Fibroblast of skin of right quadriceps (primary cell): ENCODE data around the gene ACAT2.
"Not testable (repeated sequence)": the region's sequence is repeated elsewhere in the genome, so short reads cannot be mapped to it uniquely, and the experiment has no call there.

Experiments used
- DNase-seq: peaks from one replicate; pipeline ENCODE4 v3.0.0-alpha.2; 2013

The ACAT2 gene

DNA sequence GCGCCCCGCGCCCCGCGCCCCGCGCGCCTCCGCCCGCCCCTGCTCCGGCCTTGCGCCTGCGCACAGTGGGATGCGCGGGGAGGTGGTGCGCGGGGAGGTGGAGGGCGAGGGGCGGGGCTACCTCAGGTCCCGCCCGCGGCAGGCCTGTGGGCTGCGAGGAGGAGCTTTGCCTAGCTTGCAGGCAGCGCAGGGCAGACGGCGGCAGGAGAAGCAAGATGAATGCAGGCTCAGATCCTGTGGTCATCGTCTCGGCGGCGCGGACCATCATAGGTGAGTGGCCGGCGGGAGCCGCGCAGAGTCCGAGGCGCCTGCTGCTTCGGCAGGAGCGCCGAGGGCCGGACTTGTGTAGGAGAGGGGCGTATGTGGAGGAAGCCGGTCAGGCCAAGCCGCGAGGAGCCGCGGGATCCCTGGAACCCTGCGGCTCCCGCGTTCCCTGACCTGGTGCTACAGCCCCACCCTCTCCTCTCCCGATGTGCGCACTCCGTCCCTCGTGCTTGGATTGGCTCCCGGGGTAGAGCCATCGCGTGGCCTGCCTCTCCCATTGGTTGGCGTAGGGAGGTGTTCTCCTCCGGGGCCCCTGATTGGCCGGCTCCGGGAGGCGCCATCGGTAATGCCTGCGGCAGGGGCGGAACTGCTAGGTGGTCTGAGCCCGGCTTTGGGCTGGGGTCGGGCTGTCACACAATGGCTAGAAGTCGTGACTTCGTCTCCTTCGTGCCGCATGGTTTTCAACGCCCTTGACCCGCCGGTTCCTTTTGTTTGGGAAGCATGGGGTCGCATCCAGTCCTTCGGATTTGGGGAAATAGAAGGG lies at the start of gene ACAT2:
TSS of gene ACAT2 (plus strand) at position 173 of the 808 bp plus-strand sequence. CDS start at position 216, 43 bp downstream.
- peak; percentile 95 for DNase-seq

GRCh38 chr6:159712389-159712788 lies 49.5 kb upstream of the ACAT2 start:
- DNase-seq: not testable (repeated sequence)

- no peak for DNase-seq
Measured at GRCh38 chr6:159713984-159714383, 47.9 kb upstream of the ACAT2 start.

- no peak for DNase-seq
Measured at GRCh38 chr6:159714404-159714803, 47.4 kb upstream of the ACAT2 start.

GRCh38 chr6:159715166-159715565 lies 46.7 kb upstream of the ACAT2 start:
- DNase-seq: no peak

DNA sequence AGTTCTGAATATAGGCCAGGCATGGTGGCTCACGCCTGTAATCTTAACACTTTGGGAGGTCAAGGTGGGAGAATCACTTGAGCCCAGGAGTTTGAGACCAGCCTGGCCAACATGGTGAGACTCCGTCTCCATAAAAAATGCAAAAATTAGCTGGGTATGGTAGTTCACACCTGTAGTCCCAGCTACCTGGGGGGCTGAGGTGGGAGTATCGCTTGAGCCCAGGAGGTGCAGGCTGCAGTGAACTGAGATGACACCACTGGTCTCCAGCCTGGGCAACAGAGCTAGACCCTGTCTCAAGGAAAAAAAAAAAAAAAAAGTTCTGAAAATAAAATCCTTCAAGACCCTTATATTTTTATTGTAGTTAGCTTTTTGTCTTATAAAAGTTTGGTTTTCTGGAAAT lies 46.2 kb upstream of the ACAT2 start:
- DNase-seq: no peak

DNA sequence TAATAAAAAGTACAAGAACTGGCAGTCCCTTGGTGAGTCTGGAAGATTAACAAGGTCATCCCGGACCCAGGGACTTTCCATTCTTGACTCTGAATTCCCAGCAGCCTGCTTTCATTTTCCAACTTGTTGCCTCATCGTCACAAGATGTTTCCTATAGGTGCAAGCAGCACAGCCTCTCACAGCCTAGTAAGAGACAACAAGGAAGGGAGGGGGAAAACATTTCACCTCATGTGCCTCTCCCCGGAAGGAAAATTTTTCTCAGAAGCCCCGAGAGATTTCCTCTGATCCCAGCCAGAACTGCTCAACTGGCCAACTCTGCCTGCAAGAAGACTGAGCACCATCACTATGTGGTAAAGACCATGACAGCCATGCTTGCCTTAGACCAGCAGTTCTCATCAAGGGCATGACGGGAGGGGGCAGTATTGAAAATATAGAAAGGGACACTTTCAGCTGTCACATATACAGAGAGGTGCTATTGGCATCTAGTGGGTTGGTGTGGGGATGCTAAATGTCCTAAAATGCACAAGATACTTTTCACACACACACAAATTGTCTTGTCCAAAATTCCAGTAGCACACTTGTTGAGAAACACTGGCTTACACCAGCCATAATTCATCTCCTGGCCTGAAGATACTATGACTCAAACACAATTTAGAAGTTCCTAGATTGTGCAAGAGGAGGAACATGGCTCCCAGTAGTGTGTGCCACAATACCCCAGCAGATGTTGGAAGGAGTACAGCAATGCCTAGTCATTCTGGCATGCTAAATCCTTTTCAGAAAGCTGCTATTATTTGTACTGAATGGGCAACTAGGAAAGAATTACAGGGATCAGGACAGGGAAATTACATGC lies 45.4 kb upstream of the ACAT2 start:
- DNase-seq: peak; percentile 94

- no peak for DNase-seq
Measured at GRCh38 chr6:159718634-159719033, 43.2 kb upstream of the ACAT2 start.

DNA sequence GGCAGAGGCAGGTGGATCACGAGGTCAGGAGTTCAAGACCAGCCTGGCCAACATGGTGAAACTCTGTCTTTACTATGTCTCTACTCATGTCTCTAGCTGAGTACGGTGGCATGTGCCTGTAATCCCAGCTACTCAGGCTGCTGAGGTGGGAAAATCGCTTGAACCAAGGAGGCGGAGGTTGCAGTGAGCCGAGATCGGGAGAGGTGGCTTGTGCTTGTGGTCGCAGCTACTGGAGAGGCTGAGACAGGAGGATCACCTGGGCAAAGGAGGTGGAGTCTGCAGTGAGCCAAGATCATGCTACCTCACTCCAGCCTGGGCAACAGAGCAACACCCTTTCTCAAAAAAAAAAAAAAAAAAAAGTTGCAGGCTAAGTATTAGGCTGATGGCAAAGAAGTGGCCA lies 42.6 kb upstream of the ACAT2 start:
- DNase-seq: no peak

GRCh38 chr6:159720708-159721107 lies 41.1 kb upstream of the ACAT2 start:
- no peak for DNase-seq

DNA sequence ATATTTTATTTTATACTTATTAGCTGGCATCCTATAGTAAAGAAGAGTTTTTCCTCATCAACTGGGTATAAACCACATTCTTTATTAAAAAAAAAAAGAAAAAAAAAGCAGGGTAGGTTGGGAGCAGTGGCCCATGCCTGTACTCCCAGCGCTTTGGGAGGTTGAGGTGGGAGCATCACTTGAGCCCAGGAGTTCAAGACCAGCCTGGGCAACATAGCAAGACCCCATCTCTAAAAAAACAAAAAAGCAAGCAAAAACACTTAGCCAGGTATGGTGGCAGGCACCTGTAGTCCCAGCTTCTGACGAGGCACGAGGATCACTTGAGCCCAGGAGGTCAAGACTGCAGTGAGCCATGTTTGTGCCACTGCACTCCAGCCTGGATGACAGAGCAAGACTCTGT lies 39.9 kb upstream of the ACAT2 start:
- not testable (repeated sequence) for DNase-seq

- no peak for DNase-seq
Measured at GRCh38 chr6:159722655-159723054, 39.2 kb upstream of the ACAT2 start.

DNA sequence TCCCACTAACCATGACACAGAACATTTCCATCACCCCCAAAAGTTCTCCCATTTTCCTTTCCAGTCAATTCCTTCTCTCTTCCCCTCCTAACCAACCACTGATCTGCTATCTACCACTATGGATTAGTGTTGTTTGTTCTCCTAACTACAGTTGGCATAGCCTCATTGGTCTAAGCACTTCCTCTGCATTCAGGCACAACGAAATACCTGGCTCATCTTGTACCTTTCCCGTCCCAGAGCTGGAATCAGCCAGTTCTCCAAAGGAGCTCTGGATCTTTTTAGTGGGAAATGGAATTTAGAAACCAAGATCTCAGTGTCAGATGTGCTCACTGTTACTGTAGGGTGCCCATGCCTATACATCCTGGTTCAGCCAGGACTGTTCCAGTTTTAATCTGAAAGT lies 38.6 kb upstream of the ACAT2 start:
- DNase-seq: no peak

- no peak for DNase-seq
Measured at GRCh38 chr6:159724778-159725177, 37.1 kb upstream of the ACAT2 start.

DNA sequence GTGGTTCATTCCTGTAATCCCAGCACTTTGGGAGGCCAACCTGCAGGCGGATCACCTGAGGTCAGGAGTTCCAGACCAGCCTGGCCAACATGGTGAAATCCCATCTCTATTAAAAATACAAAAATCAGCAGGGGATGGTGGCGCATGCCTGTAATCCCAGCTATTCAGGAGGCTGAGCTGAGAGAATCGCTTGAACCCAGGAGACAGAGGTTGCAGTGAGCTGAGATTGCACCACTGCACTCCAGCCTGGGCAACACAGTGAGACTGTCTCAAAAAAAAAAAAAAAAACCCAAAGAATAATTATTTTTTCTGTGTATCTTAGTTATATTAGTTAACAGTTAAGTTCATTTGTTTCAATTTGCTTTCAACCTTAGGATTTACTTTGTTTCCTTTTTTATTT lies 36.6 kb upstream of the ACAT2 start:
- DNase-seq: not testable (repeated sequence)

GRCh38 chr6:159726255-159726917 lies 35.5 kb upstream of the ACAT2 start:
- no peak for DNase-seq

GRCh38 chr6:159726918-159727716 lies 34.7 kb upstream of the ACAT2 start, which contains the start of gene WTAP:
TSS of gene WTAP (plus strand) at chr6:159727506. CDS start at chr6:159736266, 8,760 bp downstream.
- DNase-seq: peak; percentile 96

DNA sequence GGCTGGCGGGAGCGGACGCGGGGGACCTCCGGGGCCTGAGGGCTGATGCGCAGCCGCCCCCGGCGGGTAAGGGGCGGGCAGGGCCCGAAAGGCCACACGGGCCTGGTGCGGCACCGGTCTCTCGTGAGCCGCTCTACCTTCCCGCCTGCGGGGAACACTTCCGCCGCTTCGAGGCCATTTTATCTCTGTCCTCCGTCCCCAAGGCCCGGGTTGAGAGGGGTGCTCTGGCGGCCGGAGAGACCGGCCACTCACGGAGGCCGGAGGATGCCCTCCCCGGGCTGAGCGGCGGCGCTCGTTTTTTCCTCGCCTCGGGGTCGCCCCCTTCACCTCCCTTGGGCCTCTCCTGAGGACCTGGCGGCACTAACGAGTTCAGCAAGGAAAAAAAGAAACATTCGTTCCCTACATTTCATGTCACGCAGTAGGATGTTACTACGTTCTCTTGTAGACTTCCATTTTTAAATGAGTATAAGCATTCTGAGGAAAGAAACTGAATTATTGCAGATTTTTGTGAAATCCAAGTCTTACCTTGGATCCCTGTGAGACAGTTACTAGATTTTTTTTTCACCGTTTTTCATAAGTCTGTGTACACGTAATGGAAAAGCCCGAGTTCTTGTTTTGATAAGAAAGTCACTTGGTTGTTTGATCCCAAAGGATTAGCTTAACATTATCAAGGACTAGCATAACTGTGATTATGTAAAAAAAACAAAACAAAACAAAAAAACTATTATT lies 34.0 kb upstream of the ACAT2 start:
- DNase-seq: no peak

DNA sequence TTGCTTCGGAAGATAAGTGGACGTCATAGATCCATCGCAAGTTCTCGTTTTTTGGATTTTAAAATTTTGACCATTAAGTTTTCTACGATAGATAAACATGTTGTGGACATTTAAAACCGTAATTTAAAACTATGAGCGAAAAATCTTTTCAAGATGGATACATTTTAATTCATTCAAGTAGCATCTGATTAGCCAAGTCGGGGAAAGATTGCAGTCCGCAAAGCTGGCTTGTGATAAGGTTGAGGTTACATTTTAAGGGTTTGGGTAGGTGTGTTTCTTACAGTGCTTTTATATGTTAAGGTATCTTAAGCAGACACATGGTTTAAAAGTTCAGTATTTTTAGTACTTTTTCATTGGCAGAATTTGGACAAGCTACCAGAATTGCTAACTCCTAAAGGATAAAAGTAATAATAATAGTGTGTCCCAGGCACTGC lies 33.3 kb upstream of the ACAT2 start:
- DNase-seq: no peak

DNA sequence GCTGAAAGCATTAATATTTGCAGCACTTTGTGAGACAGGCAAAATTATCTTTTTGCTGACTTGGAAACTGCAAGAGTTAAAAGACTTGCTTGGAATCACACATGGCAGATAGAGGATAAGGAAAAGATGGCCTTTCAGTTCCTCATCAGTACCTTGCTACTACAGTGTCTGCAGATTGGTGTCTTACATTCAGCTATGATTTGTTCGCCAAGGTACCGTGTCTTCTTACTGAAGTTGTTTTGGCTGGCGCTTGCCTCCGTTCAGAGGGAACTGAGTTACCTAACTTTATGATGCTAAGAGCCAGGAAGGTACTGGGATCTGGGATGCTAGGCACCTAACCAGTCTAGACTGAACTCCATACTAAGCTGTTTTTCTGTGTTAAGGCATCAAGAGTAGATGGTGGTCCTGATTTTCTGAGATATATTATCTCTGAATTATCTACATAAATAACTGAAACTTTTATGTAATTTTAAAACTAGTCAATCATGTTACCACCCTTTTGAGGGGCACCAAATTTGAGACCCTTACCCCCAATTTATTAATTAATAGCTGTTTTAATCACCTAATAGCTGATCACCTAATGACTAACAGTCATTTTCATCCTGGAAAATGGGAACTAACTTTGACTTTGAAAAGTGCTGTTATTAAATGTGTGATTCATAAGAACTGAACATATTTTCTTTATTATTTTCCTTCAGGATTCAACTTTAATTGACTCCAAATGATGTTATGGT lies 32.1 kb upstream of the ACAT2 start:
- no peak for DNase-seq

DNA sequence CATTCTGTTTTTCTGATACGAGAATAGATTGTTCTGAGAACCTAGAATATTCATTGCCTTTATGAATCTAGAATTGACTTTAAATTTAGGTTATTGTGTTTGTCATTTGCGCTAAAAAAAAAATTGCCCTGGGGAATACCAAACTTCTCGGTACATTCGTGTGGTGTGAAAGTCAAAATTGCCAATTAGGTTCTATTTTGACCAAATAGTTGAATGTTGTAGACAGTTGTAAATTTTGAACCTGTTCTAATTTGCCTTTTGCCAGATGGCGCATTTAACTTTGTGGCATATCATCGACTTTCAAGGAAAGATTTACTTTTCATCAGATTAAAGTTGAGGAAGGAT lies 31.5 kb upstream of the ACAT2 start:
- DNase-seq: no peak
